ENCODE data around the gene GALNT14. TPM values are rescaled to one million over a fixed set of nuclear protein-coding genes. Genes with fewer than 3 reads are reported as not detected.

The GALNT14 gene
- total RNA-seq, 1 experiment from 2014 or later: 2.7 TPM

- Histone ChIP-seq H3K56ac (ENCODE audit: insufficient read length, low read depth, low read length) (no peak overlapping the region), H3K4me2 (ENCODE audit: insufficient read depth, insufficient read length, low read length) (no peak overlapping the region), H2BK12ac (ENCODE audit: insufficient read length, low read depth, low read length) (no peak overlapping the region), H3K9me3 (ENCODE audit: control insufficient read depth, low read depth, low read length) (no peaks in the 10 kb centered on the region), H2AFZ (ENCODE audit: low read length) (no peak overlapping the region), H3K4ac (ENCODE audit: low read depth, low read length) (no peak overlapping the region), H3K23ac (ENCODE audit: insufficient read length, low read depth, low read length) (no peak overlapping the region), H3K4me1 (ENCODE audit: insufficient read depth, low read length) (peaks cover 4% of the 10 kb centered on the region; the same call in 1 of the 2 replicates), H2BK120ac (ENCODE audit: low read depth, low read length, poor library complexity, severe bottlenecking) (no peak overlapping the region), H3K9ac (ENCODE audit: extremely low read depth, insufficient read length, low read length) (no peak overlapping the region), H4K5ac (ENCODE audit: insufficient read length, low read depth, low read length) (no peak overlapping the region), H2AK5ac (ENCODE audit: insufficient read length, low read length) (no peak overlapping the region), H4K8ac (replicated peaks; ENCODE audit: insufficient read length, low read depth, low read length) (no peak overlapping the region), H2BK20ac (ENCODE audit: low read depth, low read length, poor library complexity, severe bottlenecking) (no peak overlapping the region), H2BK5ac (ENCODE audit: insufficient read length, low read length) (no peak overlapping the region), H4K20me1 (ENCODE audit: control insufficient read depth, insufficient read depth, insufficient read length) (no peaks in the 10 kb centered on the region), H3K79me1 (ENCODE audit: insufficient read depth, low read depth, low read length, poor library complexity, severe bottlenecking) (no peaks in the 10 kb centered on the region), H4K91ac (ENCODE audit: insufficient read length, low read depth, low read length) (no peak overlapping the region), H3K27ac (ENCODE audit: insufficient read length, low read depth, low read length) (no peak overlapping the region), H3K18ac (ENCODE audit: insufficient read length, low read depth, low read length) (no peak overlapping the region), H3T11ph (ENCODE audit: low read length) (no peak overlapping the region), H3K14ac (ENCODE audit: insufficient read depth, low read length) (no peak overlapping the region), H3K79me2 (ENCODE audit: insufficient read depth, low read length) (no peaks in the 10 kb centered on the region), H3K23me2 (ENCODE audit: insufficient read length, low read depth, low read length, poor library complexity, severe bottlenecking) (peaks cover 4% of the 10 kb centered on the region), H3K27me3 (ENCODE audit: insufficient read depth, low read length) (peaks cover 9% of the 10 kb centered on the region; the same call in 1 of the 2 replicates), H2BK15ac (ENCODE audit: low read depth, low read length) (no peak overlapping the region)
- Mint-ChIP-seq H3K27ac (no peak overlapping the region), H3K4me3 (no peak overlapping the region), H3K9me3 (0 out of 5 replicates have a peak, but pooled peaks cover 0 to 6% of the 10 kb centered on the region in 2 experiments), H3K4me1 (peaks cover 51 to 66% of the 10 kb centered on the region in 2 experiments), H3K36me3 (ENCODE audit: insufficient read depth in 1 of 3, low read depth in 3 of 3) (no peaks in the 10 kb centered on the region), H3K27me3 (ENCODE audit: low read depth) (peaks cover 39% of the 10 kb centered on the region)
- TF ChIP-seq, protein P1, sequence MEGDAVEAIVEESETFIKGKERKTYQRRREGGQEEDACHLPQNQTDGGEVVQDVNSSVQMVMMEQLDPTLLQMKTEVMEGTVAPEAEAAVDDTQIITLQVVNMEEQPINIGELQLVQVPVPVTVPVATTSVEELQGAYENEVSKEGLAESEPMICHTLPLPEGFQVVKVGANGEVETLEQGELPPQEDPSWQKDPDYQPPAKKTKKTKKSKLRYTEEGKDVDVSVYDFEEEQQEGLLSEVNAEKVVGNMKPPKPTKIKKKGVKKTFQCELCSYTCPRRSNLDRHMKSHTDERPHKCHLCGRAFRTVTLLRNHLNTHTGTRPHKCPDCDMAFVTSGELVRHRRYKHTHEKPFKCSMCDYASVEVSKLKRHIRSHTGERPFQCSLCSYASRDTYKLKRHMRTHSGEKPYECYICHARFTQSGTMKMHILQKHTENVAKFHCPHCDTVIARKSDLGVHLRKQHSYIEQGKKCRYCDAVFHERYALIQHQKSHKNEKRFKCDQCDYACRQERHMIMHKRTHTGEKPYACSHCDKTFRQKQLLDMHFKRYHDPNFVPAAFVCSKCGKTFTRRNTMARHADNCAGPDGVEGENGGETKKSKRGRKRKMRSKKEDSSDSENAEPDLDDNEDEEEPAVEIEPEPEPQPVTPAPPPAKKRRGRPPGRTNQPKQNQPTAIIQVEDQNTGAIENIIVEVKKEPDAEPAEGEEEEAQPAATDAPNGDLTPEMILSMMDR (conservative IDR thresholded peaks at IDR 0.05): no peak
- WGBS (ENCODE audit: extremely low coverage, insufficient read length, low lambda C conversion rate): no CpG with 5 or more reads among the region's 5 CpGs
- no peak for DNase-seq
Measured at GRCh38 chr2:31132786-31133185, 5.5 kb downstream of the GALNT14 start.

Data from H9 (cell line).